Transverse colon (tissue), 4 donors: ENCODE results near the gene GLIPR2.
"Not testable (repeated sequence)": the region's sequence is repeated elsewhere in the genome, so short reads cannot be mapped to it uniquely, and the experiment has no call there.

Source experiments
- EP300 ChIP-seq: sonication (generic); formaldehyde crosslinking; IDR thresholded peaks from one replicate; pipeline ENCODE4 v1.6.1; 2017; ENCODE audit warnings: antibody characterized with exemption, low read depth
- POLR2A ChIP-seq: fragments of 450-650 bp; IDR thresholded peaks from one replicate; pipeline ENCODE4 v1.6.1; 2016; ENCODE audit warnings: antibody characterized with exemption, mild to moderate bottlenecking, moderate library complexity
- POLR2AphosphoS5 ChIP-seq, 3 donors: sonication (generic); formaldehyde crosslinking; IDR thresholded peaks; one replicate each; pipeline ENCODE4 v1.6.1; 2016; ENCODE audit warnings: antibody characterized with exemption in 3 of 3
- TF ChIP-seq, protein P1 (sequence below), 5 experiments: fragments of 200-600 bp in 3 of 5; fragments of 450-650 bp in 2 of 5; sonication (generic) in 3 of 5; IDR thresholded peaks; 1 replicate in 2 of 5; 2 replicates in 3 of 5; pipeline ENCODE4 v1.5.1; 2016 to 2017; ENCODE audit warnings: antibody characterized with exemption in 5 of 5, inconsistent platforms in 3 of 5, mild to moderate bottlenecking in 2 of 5, moderate library complexity in 1 of 5

DNA sequence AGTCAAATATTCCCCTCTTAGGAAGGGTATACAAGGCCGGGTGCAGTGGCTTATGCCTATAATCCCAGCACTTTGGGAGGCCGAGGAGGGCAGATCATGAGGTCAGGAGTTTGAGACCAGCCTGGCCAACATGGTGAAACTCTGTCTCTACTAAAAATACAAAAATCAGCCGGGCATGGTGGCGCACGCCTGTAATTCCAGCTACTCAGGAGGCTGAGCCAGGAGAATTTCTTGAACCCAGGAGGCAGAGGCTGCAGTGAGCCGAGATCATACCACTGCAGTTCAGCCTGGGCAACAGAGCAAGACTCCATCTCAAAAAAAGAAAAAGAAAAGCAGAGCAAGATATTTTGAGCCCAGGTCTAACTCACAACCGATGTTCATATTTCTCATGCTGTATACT, 4.9 kb upstream of the GLIPR2 start:
- TF ChIP-seq POLR2A; POLR2AphosphoS5 (IDR thresholded peaks at IDR 0.05); EP300: not testable (repeated sequence)
- TF ChIP-seq, protein P1, sequence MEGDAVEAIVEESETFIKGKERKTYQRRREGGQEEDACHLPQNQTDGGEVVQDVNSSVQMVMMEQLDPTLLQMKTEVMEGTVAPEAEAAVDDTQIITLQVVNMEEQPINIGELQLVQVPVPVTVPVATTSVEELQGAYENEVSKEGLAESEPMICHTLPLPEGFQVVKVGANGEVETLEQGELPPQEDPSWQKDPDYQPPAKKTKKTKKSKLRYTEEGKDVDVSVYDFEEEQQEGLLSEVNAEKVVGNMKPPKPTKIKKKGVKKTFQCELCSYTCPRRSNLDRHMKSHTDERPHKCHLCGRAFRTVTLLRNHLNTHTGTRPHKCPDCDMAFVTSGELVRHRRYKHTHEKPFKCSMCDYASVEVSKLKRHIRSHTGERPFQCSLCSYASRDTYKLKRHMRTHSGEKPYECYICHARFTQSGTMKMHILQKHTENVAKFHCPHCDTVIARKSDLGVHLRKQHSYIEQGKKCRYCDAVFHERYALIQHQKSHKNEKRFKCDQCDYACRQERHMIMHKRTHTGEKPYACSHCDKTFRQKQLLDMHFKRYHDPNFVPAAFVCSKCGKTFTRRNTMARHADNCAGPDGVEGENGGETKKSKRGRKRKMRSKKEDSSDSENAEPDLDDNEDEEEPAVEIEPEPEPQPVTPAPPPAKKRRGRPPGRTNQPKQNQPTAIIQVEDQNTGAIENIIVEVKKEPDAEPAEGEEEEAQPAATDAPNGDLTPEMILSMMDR (IDR thresholded peaks at IDR 0.05): not testable (repeated sequence)
